H7 (cell line): Measurements from ENCODE around the gene HOXD3. TPM values are rescaled to one million over a fixed set of nuclear protein-coding genes. Genes with fewer than 3 reads are reported as not detected.
A peak's percentile ranks its signal among the peaks of the same experiment; 100 is the strongest.

Source experiments
- DNase-seq: peaks from one replicate; pipeline ENCODE4 v3.0.0; 2012
- H3K27me3 ChIP-seq: 2 replicates; pipeline ENCODE4 v1.6.0; 2011; ENCODE audit warnings: mild to moderate bottlenecking, low read length; ENCODE audit not compliant: control insufficient read depth, insufficient read depth
- H3K36me3 ChIP-seq: replicated peaks from 2 replicates; pipeline ENCODE4 v1.5.1; 2011; ENCODE audit warnings: low read length; ENCODE audit not compliant: control insufficient read depth, insufficient read depth
- H3K4me3 ChIP-seq: 2 replicates; pipeline ENCODE4 v1.5.1; 2011; ENCODE audit warnings: low read depth, mild to moderate bottlenecking, control low read depth, low read length, moderate library complexity; ENCODE audit not compliant: insufficient read depth
- total RNA-seq: library from RNA; depleted of rRNA; stranded (reverse); fragments of >200 nt; shearing (Covaris generic); gene quantifications from 2 replicates; pipeline ENCODE4 v1.2.3, GENCODE V29; 2014

Gene HOXD3
- total RNA-seq, 1 experiment from 2014 or later = not detected

DNA sequence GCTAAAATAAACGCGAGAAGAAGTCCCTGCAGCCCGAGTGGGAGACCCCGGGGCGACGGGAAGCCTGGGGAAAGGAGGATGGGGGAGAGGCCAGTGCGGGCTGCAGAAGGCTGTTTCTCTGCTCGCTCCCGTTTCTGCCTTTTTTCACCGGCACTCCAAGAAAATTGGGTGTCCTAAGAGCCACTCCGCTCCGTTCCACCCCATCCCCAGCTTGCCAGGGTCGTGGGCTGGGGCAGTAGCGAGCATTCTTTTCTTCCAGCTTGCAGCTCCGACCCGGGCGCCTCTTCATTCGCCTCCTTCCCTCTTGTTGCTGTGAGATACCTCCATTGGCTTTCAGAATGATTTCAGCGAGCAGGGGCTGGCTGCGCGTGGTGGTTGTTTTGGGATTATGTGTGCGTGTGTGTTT is 1.1 kb downstream of the HOXD3 start:
- H3K4me3 ChIP-seq = no peak overlapping the region
- no peaks in the 10 kb centered on the region for H3K36me3 ChIP-seq
- peak; percentile 75 for DNase-seq
- H3K27me3 ChIP-seq = peaks cover 100% of the 10 kb centered on the region

- Histone ChIP-seq H3K36me3 (no peaks in the 10 kb centered on the region), H3K4me3 (no peak overlapping the region), H3K27me3 (peaks cover 100% of the 10 kb centered on the region)
- peak; percentile 77 for DNase-seq
Measured at GRCh38 chr2:176158855-176159662, 2.0 kb downstream of the HOXD3 start.

GRCh38 chr2:176159663-176160250 is 2.6 kb downstream of the HOXD3 start:
- peak; percentile 77 for DNase-seq
- H3K36me3 ChIP-seq = no peaks in the 10 kb centered on the region
- peaks cover 100% of the 10 kb centered on the region for H3K27me3 ChIP-seq
- H3K4me3 ChIP-seq = no peak overlapping the region

DNA sequence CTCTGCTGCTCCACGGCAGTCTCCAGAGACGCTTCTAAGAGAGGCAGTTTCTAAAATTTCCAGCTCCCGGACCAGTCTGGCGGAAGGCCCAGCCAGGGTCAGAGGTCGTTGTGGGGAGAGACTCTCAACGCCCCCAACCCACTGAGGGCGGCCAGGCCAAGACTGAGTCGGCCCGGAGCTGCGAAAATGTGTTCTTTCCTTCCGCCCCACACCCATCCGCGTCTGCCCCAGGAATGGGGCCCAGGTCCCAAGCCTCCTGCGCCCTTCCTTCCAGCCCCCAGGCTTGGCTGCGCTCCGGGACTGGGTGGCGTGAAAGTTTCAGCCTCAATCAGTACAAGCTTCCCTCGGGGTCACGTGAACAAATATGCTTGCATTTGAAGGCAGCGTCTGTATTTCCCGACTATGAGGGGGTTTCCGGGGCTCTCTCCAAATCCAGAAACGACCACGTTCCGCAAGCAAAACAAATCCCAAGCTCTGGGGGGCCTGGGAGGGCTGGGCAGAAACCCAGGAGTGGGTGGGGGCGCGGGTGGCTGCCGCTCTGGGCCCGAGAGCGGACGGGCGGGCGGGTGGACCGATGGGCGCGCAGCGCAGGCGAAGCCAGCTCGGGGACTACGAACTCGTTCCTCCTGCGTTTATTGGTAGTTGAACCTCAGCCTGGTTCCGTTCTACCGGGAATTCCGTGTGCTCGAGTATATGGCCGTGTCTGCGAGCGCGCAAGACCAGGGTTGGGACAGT is 3.3 kb downstream of the HOXD3 start:
- H3K36me3 ChIP-seq = no peaks in the 10 kb centered on the region
- peak; percentile 71 for DNase-seq
- peaks cover 100% of the 10 kb centered on the region for H3K27me3 ChIP-seq
- no peak overlapping the region for H3K4me3 ChIP-seq

DNA sequence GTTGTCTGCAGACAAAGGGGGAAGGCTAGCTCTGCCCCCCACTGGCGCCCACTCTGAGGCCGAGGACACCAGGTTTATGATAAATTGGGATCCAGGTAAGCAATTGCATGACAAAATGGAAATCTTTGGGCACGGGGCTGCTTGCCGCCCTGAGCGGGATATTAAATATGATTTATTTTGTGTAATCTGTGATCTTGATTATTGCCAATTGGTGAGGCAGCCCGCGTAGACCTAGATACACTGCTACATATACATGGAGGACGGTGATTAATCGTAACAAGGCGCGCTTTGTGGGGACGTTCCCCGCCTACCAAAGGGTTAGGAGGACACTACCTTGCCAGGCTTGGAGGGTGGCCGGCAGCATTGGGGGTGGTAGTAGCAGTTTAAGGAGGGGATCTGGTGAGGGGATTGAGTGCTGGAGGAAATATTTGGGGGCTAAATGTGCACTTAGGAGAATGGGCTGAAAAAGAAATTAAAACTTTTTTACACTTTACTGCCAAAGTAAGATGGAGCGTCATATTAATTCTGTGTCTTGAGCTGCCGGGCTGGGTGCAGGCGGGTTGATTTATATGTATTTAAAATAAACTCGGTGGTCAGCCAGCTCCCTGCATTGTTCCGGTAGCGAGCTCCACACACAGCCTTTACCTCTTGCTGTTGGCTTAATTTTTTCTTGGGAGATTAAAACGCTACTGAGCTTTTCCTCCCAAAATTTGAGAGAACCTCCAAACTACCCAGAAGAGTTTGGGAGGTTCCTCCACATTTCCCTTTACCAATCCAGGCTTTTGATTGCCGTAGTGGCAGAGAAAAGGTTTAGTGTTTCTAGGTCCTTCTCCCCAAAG is 4.1 kb downstream of the HOXD3 start:
- H3K27me3 ChIP-seq = peaks cover 100% of the 10 kb centered on the region
- no peaks in the 10 kb centered on the region for H3K36me3 ChIP-seq
- no peak for DNase-seq
- no peak overlapping the region for H3K4me3 ChIP-seq

DNA sequence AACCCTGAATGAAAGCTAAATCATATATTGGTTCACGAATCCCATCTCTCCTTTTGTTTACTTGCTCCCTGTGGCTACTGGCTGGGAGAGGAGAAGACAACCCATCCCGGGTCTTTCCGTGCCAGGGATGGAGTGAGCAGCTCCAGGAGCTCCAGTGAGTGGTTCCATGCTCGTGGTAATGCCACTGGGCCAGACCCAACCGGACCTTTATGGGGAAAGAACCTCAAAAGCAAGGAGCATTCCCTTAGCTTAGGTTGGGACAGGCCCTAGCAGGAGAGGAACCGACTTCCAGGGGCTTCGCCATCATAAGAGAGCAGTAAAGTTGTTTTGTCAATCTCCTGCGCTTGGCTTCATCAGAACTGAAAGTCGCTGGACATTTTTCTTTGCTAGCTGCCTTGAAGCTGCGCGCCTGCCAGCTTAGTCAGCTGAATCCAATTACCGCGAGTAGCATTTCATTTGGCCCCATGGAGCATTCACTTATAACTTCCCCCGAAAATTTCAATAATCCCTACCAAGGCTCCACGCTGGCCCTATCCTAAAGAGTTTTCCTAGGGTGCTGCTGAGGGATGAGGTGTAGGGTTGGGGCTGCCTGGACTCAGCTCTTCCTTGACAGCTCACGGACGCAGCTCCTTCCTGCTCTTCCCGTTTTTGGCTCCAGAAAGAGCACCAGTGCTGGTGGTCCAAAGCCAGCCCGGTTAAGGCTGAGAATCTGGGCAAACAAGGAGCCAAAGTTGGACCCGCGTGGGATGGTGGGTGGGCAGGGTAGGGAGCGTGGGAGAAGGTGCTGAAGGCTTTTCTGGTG is 4.9 kb downstream of the HOXD3 start:
- no peaks in the 10 kb centered on the region for H3K36me3 ChIP-seq
- DNase-seq = no peak
- no peak overlapping the region for H3K4me3 ChIP-seq
- H3K27me3 ChIP-seq = peaks cover 100% of the 10 kb centered on the region

DNA sequence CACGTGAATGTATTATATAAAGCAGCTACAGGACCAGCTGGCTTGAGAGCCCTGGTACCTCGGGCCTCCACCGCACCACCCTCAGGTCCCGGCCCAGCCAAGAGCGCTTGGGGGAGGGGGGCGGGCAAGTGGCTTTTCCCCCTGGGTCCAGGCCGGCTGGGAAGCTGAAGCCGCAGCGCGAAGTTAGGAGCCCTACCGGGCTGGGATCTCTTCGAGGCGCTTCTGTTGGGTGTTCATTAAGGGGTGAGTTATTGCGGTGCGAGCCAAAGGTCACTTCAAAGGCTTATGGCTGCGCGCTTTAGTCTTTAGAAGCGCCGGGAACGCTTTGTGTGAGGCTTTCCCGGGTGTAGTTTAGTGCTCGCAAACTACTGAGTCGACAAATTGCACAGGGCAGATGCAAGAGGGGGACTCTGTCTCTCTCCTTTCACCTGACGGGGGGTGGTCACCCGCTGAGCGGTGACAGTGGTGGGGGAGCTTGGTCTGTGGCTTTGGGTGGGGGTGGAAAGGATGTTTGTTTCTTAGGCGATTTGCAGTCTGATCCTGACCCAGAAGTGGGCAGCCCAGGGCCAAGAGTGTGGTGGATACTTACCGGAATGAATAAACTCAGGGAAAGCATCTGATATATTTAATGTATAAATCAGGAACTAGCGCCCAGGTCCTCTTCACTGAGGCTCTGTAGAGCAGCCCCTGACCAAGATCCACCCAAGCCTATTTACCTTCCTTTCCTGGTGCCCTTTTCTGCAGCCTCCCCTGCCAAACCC is 6.0 kb downstream of the HOXD3 start:
- Histone ChIP-seq H3K4me3 (no peak overlapping the region), H3K36me3 (no peaks in the 10 kb centered on the region), H3K27me3 (peaks cover 100% of the 10 kb centered on the region)
- DNase-seq = peak; percentile 61

- peak; percentile 55 for DNase-seq
- H3K36me3 ChIP-seq = no peaks in the 10 kb centered on the region
- H3K27me3 ChIP-seq = peaks cover 100% of the 10 kb centered on the region
- H3K4me3 ChIP-seq = no peak overlapping the region
Measured at GRCh38 chr2:176163672-176164056, 6.6 kb downstream of the HOXD3 start.

GRCh38 chr2:176164201-176164600 is 7.1 kb downstream of the HOXD3 start:
- Histone ChIP-seq H3K4me3 (no peak overlapping the region), H3K27me3 (peaks cover 100% of the 10 kb centered on the region), H3K36me3 (no peaks in the 10 kb centered on the region)
- DNase-seq = no peak

GRCh38 chr2:176164611-176165369 is 7.7 kb downstream of the HOXD3 start:
- peak; percentile 65 for DNase-seq
- no peaks in the 10 kb centered on the region for H3K36me3 ChIP-seq
- peaks cover 100% of the 10 kb centered on the region for H3K27me3 ChIP-seq
- no peak overlapping the region for H3K4me3 ChIP-seq

GRCh38 chr2:176165370-176166050 is 8.4 kb downstream of the HOXD3 start:
- DNase-seq = peak; percentile 79
- no peak overlapping the region for H3K4me3 ChIP-seq
- H3K36me3 ChIP-seq = no peaks in the 10 kb centered on the region
- peaks cover 100% of the 10 kb centered on the region for H3K27me3 ChIP-seq

- H3K4me3 ChIP-seq = no peak overlapping the region
- no peaks in the 10 kb centered on the region for H3K36me3 ChIP-seq
- peaks cover 100% of the 10 kb centered on the region for H3K27me3 ChIP-seq
- DNase-seq = no peak
Measured at GRCh38 chr2:176166272-176166671, 9.2 kb downstream of the HOXD3 start.
